Measurements from ENCODE around the gene VSTM2B. TPM values are rescaled to one million over a fixed set of nuclear protein-coding genes. Genes with fewer than 3 reads are reported as not detected.
A peak's percentile ranks its signal among the peaks of the same experiment; 100 is the strongest.

VSTM2B gene
- total and polyA plus RNA-seq, 2 of the 4 experiments (the other 2 are of a cell fraction): not detected

- Histone ChIP-seq H4K5ac (ENCODE audit: low read depth, low read length) (no peak overlapping the region), H2BK20ac (ENCODE audit: low read depth, low read length) (no peak overlapping the region), H3K4me1 (ENCODE audit: control insufficient read depth, insufficient read depth, low read length) (no peaks in the 10 kb centered on the region), H4K91ac (ENCODE audit: insufficient read depth, low read depth, low read length) (no peak overlapping the region), H3K56ac (ENCODE audit: extremely low read depth, insufficient read depth, low read length) (no peak overlapping the region), H3K79me1 (ENCODE audit: low read depth in 1 of 2, low read length in 2 of 2) (no peaks in the 10 kb centered on the region), H2BK15ac (ENCODE audit: low read depth, low read length) (no peak overlapping the region), H3K9ac (ENCODE audit: low read depth, low read length) (no peak overlapping the region), H3K9me3 (ENCODE audit: control insufficient read depth, insufficient read depth, low read length) (peaks cover 7% of the 10 kb centered on the region; the same call in 1 of the 2 replicates), H2BK120ac (ENCODE audit: low read depth, low read length) (no peak overlapping the region), H3K18ac (ENCODE audit: low read depth, low read length) (no peak overlapping the region), H2AK9ac (replicated peaks; ENCODE audit: low read depth, low read length, poor library complexity) (no peak overlapping the region), H4K8ac (ENCODE audit: low read depth in 2 of 2, low read length in 2 of 2) (no peak overlapping the region), H3K23ac (ENCODE audit: low read depth, low read length) (no peak overlapping the region), H3K36me3 (ENCODE audit: control insufficient read depth, insufficient read depth, low read length) (no peaks in the 10 kb centered on the region), H2BK5ac (ENCODE audit: low read depth, low read length, poor library complexity, severe bottlenecking) (no peak overlapping the region), H2AK5ac (ENCODE audit: low read depth, low read length) (no peak overlapping the region), H2AFZ (replicated peaks; ENCODE audit: low read length, poor library complexity) (no peak overlapping the region), H3K14ac (replicated peaks; ENCODE audit: low read depth, low read length) (no peak overlapping the region), H3K4me3 (ENCODE audit: insufficient read depth, low read depth, low read length) (no peak overlapping the region), H4K20me1 (ENCODE audit: insufficient read depth, low read length) (no peaks in the 10 kb centered on the region), H3K27ac (ENCODE audit: insufficient read depth, low read length) (no peak overlapping the region), H3K4me2 (ENCODE audit: low read depth, low read length) (no peak overlapping the region), H3K4ac (ENCODE audit: low read depth, low read length) (no peak overlapping the region), H3K27me3 (ENCODE audit: control insufficient read depth, insufficient read depth, low read length) (no peaks in the 10 kb centered on the region), H3K9me1 (ENCODE audit: insufficient read depth, low read length) (no peaks in the 10 kb centered on the region)
- intact Hi-C loops (cut with micrococcal nuclease) (loop anchor here (10.0 kb wide), 1 partner anchor 114 kb away; no protein-coding TSS in a partner anchor), dilution Hi-C loops (cut with HindIII; ENCODE audit: low sequenced_read_pairs, unreplicated experiment) (no loop called here), in situ Hi-C loops (cut with MboI; ENCODE audit: low sequenced_read_pairs) (no loop called here)
- no peak for ATAC-seq (ENCODE audit: low read depth)
- no TSS peak for BruUV-seq (replicated peaks)
- TF ChIP-seq USF2 (IDR thresholded peaks at IDR 0.05; ENCODE audit: low read depth, low read length) (no peak), RAD21 (IDR thresholded peaks at IDR 0.05; ENCODE audit: low read length) (0 out of 2 replicates have a peak, but pooled peaks have one; percentile 3), SMC3 (IDR thresholded peaks at IDR 0.05; ENCODE audit: low read depth, low read length) (no peak), CTCF (conservative IDR thresholded peaks at IDR 0.05; ENCODE audit: low read depth, low read length) (peak; percentile 20; the same call in 1 of the 2 replicates), NFE2L2 (IDR thresholded peaks at IDR 0.05; ENCODE audit: low read depth, low read length) (no peak)
- ChIA-PET POLR2A (ENCODE audit: unreplicated experiment) (no interaction called here), CTCF (no interaction called here)
- WGBS, 2 experiments (ENCODE audit: extremely low coverage in 2 of 2, insufficient read length in 1 of 2): 36% methylated on average over 8 of the region's 34 CpGs; no CpG with 5 or more reads in 1 of the 2 experiments
- DNase-seq: no peak
Observed at GRCh38 chr19:29478578-29479565, 46.9 kb upstream of the VSTM2B start.

Data from IMR-90 (cell line).